Heart right ventricle (tissue), 16 donors: ENCODE data around the gene APOL1. TPM values are rescaled to one million over a fixed set of nuclear protein-coding genes. Genes with fewer than 3 reads are reported as not detected.
A peak's percentile ranks its signal among the peaks of the same experiment; 100 is the strongest.

Experiments used
- ATAC-seq, 8 donors: fragments of 200-7000 bp; cut with Tn5 transposase; one replicate each; pipeline ENCODE4 v1.9.1; 2020; ENCODE audit warnings: mild to moderate bottlenecking in 8 of 8, moderate library complexity in 8 of 8, moderate number of reproducible peaks in 1 of 8
- DNase-seq, 2 donors: peaks; one replicate each; pipeline ENCODE4 v3.0.0-alpha.2; 2020
- H3K27ac ChIP-seq, 10 donors: fragments of 200-600 bp; sonication (generic) in 2 of 10; one replicate each; pipeline versions ENCODE4 v1.5.0 to v1.8.0; 2020 to 2022; ENCODE audit warnings: mild to moderate bottlenecking in 3 of 10
- H3K27me3 ChIP-seq, 7 donors: fragments of 200-600 bp; one replicate each; pipeline ENCODE4 v1.8.0; 2021 to 2022; ENCODE audit warnings: mild to moderate bottlenecking in 2 of 7
- H3K36me3 ChIP-seq, 9 donors: fragments of 200-600 bp; sonication (generic) in 1 of 9; one replicate each; pipeline versions ENCODE4 v1.5.0 to v1.8.0; 2020 to 2022; ENCODE audit warnings: mild to moderate bottlenecking in 2 of 9
- H3K4me1 ChIP-seq, 9 donors: fragments of 200-600 bp; sonication (generic) in 1 of 9; one replicate each; pipeline versions ENCODE4 v1.5.0 to v1.8.0; 2020 to 2022; ENCODE audit warnings: mild to moderate bottlenecking in 4 of 9
- H3K4me3 ChIP-seq, 10 donors: fragments of 200-600 bp; sonication (generic) in 2 of 10; one replicate each; pipeline versions ENCODE4 v1.5.0 to v1.8.0; 2020 to 2022; ENCODE audit warnings: mild to moderate bottlenecking in 7 of 10, moderate library complexity in 2 of 10
- H3K9me3 ChIP-seq, 11 donors: fragments of 200-600 bp in 10 of 11; sonication (generic) in 2 of 11; one replicate each; pipeline versions ENCODE4 v1.5.0 to v1.8.0; 2013 to 2022; ENCODE audit warnings: mild to moderate bottlenecking in 2 of 11, control low read depth in 1 of 11, moderate library complexity in 1 of 11
- whole genome bisulfite sequencing, 2 donors: extraction: QIAGEN DNeasy Blood & Tissue Kit; methylation state at CpG; one replicate each; pipeline ENCODE4 v1.1.7; 2013; ENCODE audit warnings: inconsistent platforms in 1 of 2; 5-methylcytosine and 5-hydroxymethylcytosine counted together
- intact Hi-C, 10 donors: fragments of 100-400 bp; cut with DNase I; formaldehyde crosslinking; loops; one replicate each; pipeline versions ENCODE4 v1.11.1 to v1.14.2; 2022
- polyA plus RNA-seq, 2 donors: library from polyadenylated mRNA; stranded (reverse); fragments of 200-250 nt; gene quantifications; one replicate each; pipeline ENCODE4 v1.2.3, GENCODE V29; 2013
- total RNA-seq, 10 donors: library from RNA; stranded (reverse); fragmentation: NEBNext Ultra II Directional in 3 of 10; extraction: Animal tissue kit (Norgen Biotek cat#: 25700) in 3 of 10; gene quantifications; one replicate each; pipeline versions ENCODE4 v1.2.1 to v1.2.4, GENCODE V29; 2021 to 2023
- TF ChIP-seq, protein P1 (sequence below), 9 donors: fragments of 200-600 bp; sonication (generic) in 2 of 9; IDR thresholded peaks; one replicate each; pipeline versions ENCODE4 v1.5.0 to v1.8.0; 2021 to 2022; ENCODE audit warnings: antibody characterized with exemption in 9 of 9, mild to moderate bottlenecking in 5 of 9, moderate library complexity in 1 of 9
- donor health status: Arrhythmogenic right ventricular cardiomyopathy.
- donor health status: ischemic (EF 13 %, LVEDD 7.1; RV severe dilation, severe dysfunction).
- donor health status: healthy with polysubstance abuse.
- donor health status: DM: no; HTN: yes; CAD: no.
- donor health status: DM: no; HTN: no; CAD: no.
- donor health status: ischemic (EF 25% LVEDD 6.9; RV normal size, moderate dysfunction).
- donor health status: ischemic (EF 25% LVEDD 5.7; RV mildly dilated, moderate dysfunction).
- donor health status: healthy.
- donor health status: DM: yes; HTN: yes; CAD: no.
- donor health status: Ischemic cardiomyopathy.
- donor health status: ischemic (EF 35%, LVEDD 5.7; RV mildly dilated, moderate dysfunction).
- donor health status: nonischemic (EF 11% LVEDD 7.7; RV severe dilation, severe dysfunction).
- donor health status: DM: yes; HTN: yes; CAD: no.
- donor health status: PGD.
- donor health status: ischemic (EF 29% LVEDD 5.4; RV normal size, mild dysfunction).
- donor health status: nonischemic (EF 23%, LVEDD 6.1; RV moderate dilation, normal function).

APOL1 gene
- total and polyA plus RNA-seq, 12 donors, result 9.8 to 121 (median 17.5) TPM

DNA sequence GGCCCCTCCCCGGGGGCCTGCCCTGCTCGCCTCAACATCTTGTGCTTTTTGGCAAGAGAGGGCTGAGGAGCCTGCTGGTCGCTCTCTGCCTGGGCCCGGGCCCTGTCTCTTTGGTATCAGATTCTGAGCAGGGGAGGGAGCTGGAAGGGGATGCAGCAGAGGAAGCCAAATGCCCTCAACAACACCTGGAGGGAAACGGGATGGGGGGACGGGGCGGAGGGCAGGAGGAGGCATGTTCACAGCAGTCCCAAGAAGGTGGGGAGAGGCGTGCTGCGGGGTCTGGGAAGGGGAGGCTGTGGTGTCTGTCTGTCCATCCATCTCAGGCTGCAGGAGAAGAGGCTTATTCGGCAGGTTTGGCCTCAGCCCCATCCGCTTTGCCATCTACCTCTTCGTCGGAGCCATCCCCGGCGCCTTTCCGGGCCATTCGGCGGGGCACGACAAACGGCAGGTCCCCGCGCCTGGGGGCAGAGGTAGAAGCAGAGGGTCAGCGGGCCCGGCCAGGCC is 29.4 kb downstream of the APOL1 start:
- TF ChIP-seq, protein P1, sequence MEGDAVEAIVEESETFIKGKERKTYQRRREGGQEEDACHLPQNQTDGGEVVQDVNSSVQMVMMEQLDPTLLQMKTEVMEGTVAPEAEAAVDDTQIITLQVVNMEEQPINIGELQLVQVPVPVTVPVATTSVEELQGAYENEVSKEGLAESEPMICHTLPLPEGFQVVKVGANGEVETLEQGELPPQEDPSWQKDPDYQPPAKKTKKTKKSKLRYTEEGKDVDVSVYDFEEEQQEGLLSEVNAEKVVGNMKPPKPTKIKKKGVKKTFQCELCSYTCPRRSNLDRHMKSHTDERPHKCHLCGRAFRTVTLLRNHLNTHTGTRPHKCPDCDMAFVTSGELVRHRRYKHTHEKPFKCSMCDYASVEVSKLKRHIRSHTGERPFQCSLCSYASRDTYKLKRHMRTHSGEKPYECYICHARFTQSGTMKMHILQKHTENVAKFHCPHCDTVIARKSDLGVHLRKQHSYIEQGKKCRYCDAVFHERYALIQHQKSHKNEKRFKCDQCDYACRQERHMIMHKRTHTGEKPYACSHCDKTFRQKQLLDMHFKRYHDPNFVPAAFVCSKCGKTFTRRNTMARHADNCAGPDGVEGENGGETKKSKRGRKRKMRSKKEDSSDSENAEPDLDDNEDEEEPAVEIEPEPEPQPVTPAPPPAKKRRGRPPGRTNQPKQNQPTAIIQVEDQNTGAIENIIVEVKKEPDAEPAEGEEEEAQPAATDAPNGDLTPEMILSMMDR (IDR thresholded peaks at IDR 0.05), result no peak
- 84% methylated on average over 24 of the region's 24 CpGs for WGBS, 2 donors
- intact Hi-C loops, result loop anchor here in 2 of 10 donors (5.0 kb wide), 2 partner anchors 40 to 85 kb away; no protein-coding TSS in a partner anchor

DNA sequence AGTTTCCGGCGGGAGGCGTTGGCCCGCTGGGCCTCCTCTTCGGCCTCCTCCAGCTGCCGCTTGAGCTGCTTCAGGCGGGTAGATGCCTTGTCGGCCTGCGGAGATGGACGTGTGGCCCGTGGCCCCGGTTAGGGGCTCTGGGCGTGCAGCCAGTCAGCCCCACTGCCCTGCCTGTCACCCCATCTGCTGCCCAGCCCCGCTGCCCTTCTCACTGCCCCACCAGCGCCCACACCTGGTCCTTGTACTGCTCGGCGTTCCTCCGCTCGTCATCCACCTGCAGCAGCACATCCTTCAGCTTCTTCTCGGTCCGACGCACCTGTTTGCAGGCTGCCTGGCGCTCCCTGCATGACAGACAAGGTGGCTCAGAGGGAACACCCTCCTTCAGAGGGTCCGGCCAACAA is 31.2 kb downstream of the APOL1 start:
- ATAC-seq (no peak), DNase-seq (no peak)
- 90 to 91% methylated on average over 24 of the region's 24 CpGs for WGBS, 2 donors
- no peaks in the 10 kb centered on the region for H3K9me3 ChIP-seq
- TF ChIP-seq, protein P1 (IDR thresholded peaks at IDR 0.05), result no peak
- peak overlapping the region in 1 of 10 donors; percentile 71 for H3K27ac ChIP-seq
- peaks cover 18 to 100% (median 79%) of the 10 kb centered on the region in 9 donors for H3K36me3 ChIP-seq
- peaks cover 0 to 32% (median 13%) of the 10 kb centered on the region in 9 donors for H3K4me1 ChIP-seq
- intact Hi-C loops, result loop anchor here in 2 of 10 donors (5.0 kb wide), 2 partner anchors 42 to 87 kb away; no protein-coding TSS in a partner anchor
- no peak overlapping the region for H3K4me3 ChIP-seq
- no peaks in the 10 kb centered on the region for H3K27me3 ChIP-seq

More for the DNA sequence above, 29.4 kb downstream of the APOL1 start:
- H3K9me3 ChIP-seq, result no peaks in the 10 kb centered on the region
- DNase-seq (no peak), ATAC-seq (no peak)
- H3K36me3 ChIP-seq, result peaks cover 12 to 88% (median 62%) of the 10 kb centered on the region in 9 donors
- H3K4me3 ChIP-seq, result no peak overlapping the region
- peak overlapping the region in 2 of 10 donors; percentile 27 to 57 for H3K27ac ChIP-seq
- no peaks in the 10 kb centered on the region for H3K27me3 ChIP-seq
- peaks cover 2 to 39% (median 19%) of the 10 kb centered on the region in 9 donors for H3K4me1 ChIP-seq

DNA sequence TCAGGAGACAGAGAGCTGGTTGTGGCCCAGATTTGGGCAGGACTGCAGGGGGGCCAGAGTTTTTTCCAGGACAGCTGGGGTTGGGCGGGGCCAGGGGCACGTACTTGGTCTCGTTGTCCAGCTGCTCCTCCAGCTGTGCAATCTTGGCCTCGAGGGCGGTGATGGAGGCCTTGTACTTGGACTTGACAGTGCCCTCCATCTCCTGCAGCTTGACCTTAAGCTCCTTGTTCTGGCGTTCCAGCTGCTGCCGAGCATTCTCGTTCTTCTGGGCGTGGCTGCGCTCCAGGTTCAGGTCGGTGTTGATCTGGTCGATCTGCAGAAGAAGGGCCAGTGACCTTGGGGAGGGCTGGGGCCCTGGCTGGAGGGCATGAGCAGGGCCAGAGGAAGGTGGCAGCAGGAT is 32.1 kb downstream of the APOL1 start:
- TF ChIP-seq, protein P1 (IDR thresholded peaks at IDR 0.05), result no peak
- 69% methylated on average over 12 of the region's 12 CpGs for WGBS, 2 donors
- Histone ChIP-seq H3K27me3 (no peaks in the 10 kb centered on the region), H3K36me3 (peaks cover 22 to 100% (median 88%) of the 10 kb centered on the region in 9 donors), H3K9me3 (no peaks in the 10 kb centered on the region), H3K4me1 (peaks cover 0 to 32% (median 13%) of the 10 kb centered on the region in 9 donors), H3K4me3 (no peak overlapping the region), H3K27ac (peak overlapping the region in 7 of 10 donors; percentile 32 to 73 (median 71))
- DNase-seq (no peak), ATAC-seq (peak in 2 of 8 donors; percentile 4 to 8)
- intact Hi-C loops, result no loop called here

DNA sequence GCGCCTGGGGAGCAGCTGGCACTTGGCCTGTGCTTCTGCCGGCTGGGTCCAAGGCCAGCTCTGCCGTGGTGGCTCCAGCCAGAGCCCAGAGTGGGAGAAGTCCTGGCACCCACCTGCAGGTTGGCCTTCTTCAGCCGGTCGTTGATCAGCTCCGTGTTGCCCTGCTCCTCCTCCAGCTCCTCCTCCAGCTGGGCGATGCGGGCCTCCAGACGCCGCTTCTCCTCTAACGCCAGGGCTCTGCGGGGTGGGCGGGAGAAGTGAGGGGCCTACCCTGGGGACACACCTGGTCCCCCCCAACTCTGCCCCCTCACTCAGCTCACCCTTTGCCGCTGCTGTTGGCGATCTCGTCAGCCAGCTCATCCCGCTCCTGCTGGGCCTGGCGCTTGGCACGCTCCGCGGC is 32.6 kb downstream of the APOL1 start:
- Histone ChIP-seq H3K4me3 (no peak overlapping the region), H3K27me3 (no peaks in the 10 kb centered on the region), H3K36me3 (peaks cover 22 to 100% (median 88%) of the 10 kb centered on the region in 9 donors), H3K4me1 (peaks cover 0 to 32% (median 13%) of the 10 kb centered on the region in 9 donors), H3K9me3 (no peaks in the 10 kb centered on the region), H3K27ac (peak overlapping the region in 9 of 10 donors; percentile 31 to 73 (median 67))
- DNase-seq, result no peak
- WGBS, 2 donors, result 81% methylated on average over 21 of the region's 21 CpGs
- ATAC-seq, result peak in 3 of 8 donors; percentile 1 to 7 (median 2)
- intact Hi-C loops, result no loop called here
- TF ChIP-seq, protein P1 (IDR thresholded peaks at IDR 0.05), result no peak
